ENCODE data around the gene FXYD5. TPM values are rescaled to one million over a fixed set of nuclear protein-coding genes. Genes with fewer than 3 reads are reported as not detected.

Gene FXYD5
- total and polyA plus RNA-seq, 2 donors (not counting 3 experiments of a cell fraction or from before 2014, with no cell fraction given) = 223 to 290 TPM

DNA sequence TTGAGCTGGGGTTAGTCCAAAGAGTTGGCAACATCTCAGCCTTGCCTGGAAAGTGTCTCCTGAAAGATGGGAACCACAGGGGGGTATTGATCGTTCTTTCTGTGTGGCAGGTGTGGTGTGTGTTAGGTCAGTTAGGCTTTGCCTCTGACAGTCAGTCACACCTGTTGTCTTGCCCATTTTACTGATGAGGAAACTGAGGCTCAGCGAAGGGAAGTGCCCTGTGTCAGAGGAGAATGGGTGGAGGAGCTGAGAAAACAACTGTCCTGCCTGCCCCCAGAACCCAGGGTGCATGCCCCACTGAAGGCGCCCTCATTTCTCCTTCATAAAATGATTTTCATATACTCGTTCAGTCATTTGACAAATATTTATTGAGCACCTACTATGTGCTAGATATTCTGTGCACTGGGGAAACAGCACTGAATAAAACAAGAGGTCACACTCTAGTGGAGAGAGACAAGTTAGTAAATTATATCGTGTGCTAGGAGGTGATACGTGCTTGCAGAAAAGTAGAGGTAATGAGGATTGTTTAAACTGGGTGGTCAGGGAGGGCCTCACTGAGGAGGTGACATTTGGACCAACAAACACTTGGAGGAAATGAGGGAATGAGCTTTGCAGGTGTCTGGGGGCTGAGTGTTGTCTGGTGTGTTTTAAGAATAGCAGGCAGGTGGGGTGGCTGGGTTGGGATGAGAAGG lies 1.6 kb downstream of the FXYD5 start:
- Histone ChIP-seq H3K9me1 (replicated peaks; ENCODE audit: control insufficient read depth, extremely low read depth, insufficient read depth, low read length) (no peaks in the 10 kb centered on the region), H3K9ac (replicated peaks; ENCODE audit: extremely low read depth, insufficient read depth, low read length) (no peak overlapping the region), H3K4me1 (ENCODE audit: control insufficient read depth, extremely low read depth, insufficient read depth, low read length) (peaks cover 20% of the 10 kb centered on the region), H3K4me3 (replicated peaks in 1 of 3; ENCODE audit: insufficient read depth in 1 of 3, low read depth in 1 of 3, low read length in 3 of 3) (peak overlapping the region; percentile 78 to 98 (median 82)), H3K4me2 (ENCODE audit: insufficient read depth, low read length) (peak overlapping the region; percentile 78), H3K79me2 (ENCODE audit: control insufficient read depth, insufficient read depth, low read length) (peaks cover 32% of the 10 kb centered on the region), H3K36me3 (ENCODE audit: control insufficient read depth in 2 of 2, extremely low read depth in 1 of 2, insufficient read depth in 2 of 2, low read length in 2 of 2) (peaks cover 16 to 17% of the 10 kb centered on the region in 2 experiments), H3K27me3 (ENCODE audit: control insufficient read depth in 2 of 2, insufficient read depth in 2 of 2, low read length in 2 of 2) (no peaks in the 10 kb centered on the region), H3K9me3 (replicated peaks; ENCODE audit: control insufficient read depth, insufficient read depth, low read length) (no peaks in the 10 kb centered on the region), H2AFZ (ENCODE audit: low read depth, low read length) (no peak overlapping the region), H4K20me1 (replicated peaks; ENCODE audit: control insufficient read depth, extremely low read depth, insufficient read depth, low read length) (no peaks in the 10 kb centered on the region), H3K27ac (ENCODE audit: insufficient read depth, low read depth, low read length) (peak overlapping the region; percentile 95)
- intact Hi-C loops (cut with micrococcal nuclease) = loop anchor here (2.0 kb wide), 1 partner anchor 57 kb away; no protein-coding TSS in a partner anchor
- FAIRE-seq (no peak), DNase-seq (ENCODE audit: low read depth, low spot score) (no peak)
- CTCF ChIA-PET = no interaction called here
- dilution Hi-C loops (cut with MboI; ENCODE audit: extremely low pct_ligation_motif_present, low sequenced_read_pairs) = no loop called here
- BruUV-seq (replicated peaks) = no TSS peak
- POLR2A ChIA-PET = no interaction called here
- no peak for TF ChIP-seq GATA2 (IDR thresholded peaks at IDR 0.05; ENCODE audit: insufficient read depth, insufficient read length, low read depth, low read length)

- H3K4me2 ChIP-seq (ENCODE audit: insufficient read depth, low read length) = peak overlapping the region; percentile 78
- dilution Hi-C loops (cut with MboI; ENCODE audit: extremely low pct_ligation_motif_present, low sequenced_read_pairs) = no loop called here
Observed at GRCh38 chr19:35156673-35157014, 2.1 kb downstream of the FXYD5 start.

More at GRCh38 chr19:35156673-35157014, 2.1 kb downstream of the FXYD5 start:
- Histone ChIP-seq H3K9me3 (replicated peaks; ENCODE audit: control insufficient read depth, insufficient read depth, low read length) (no peaks in the 10 kb centered on the region), H2AFZ (ENCODE audit: low read depth, low read length) (no peak overlapping the region), H3K4me1 (ENCODE audit: control insufficient read depth, extremely low read depth, insufficient read depth, low read length) (peaks cover 20% of the 10 kb centered on the region), H4K20me1 (replicated peaks; ENCODE audit: control insufficient read depth, extremely low read depth, insufficient read depth, low read length) (no peaks in the 10 kb centered on the region), H3K36me3 (ENCODE audit: control insufficient read depth in 2 of 2, extremely low read depth in 1 of 2, insufficient read depth in 2 of 2, low read length in 2 of 2) (peaks cover 17 to 20% of the 10 kb centered on the region in 2 experiments), H3K79me2 (ENCODE audit: control insufficient read depth, insufficient read depth, low read length) (peaks cover 34% of the 10 kb centered on the region), H3K9me1 (replicated peaks; ENCODE audit: control insufficient read depth, extremely low read depth, insufficient read depth, low read length) (no peaks in the 10 kb centered on the region), H3K4me3 (replicated peaks in 1 of 3; ENCODE audit: insufficient read depth in 1 of 3, low read depth in 1 of 3, low read length in 3 of 3) (no peak overlapping the region), H3K27ac (ENCODE audit: insufficient read depth, low read depth, low read length) (no peak overlapping the region), H3K27me3 (ENCODE audit: control insufficient read depth in 2 of 2, insufficient read depth in 2 of 2, low read length in 2 of 2) (no peaks in the 10 kb centered on the region), H3K9ac (replicated peaks; ENCODE audit: extremely low read depth, insufficient read depth, low read length) (no peak overlapping the region)
- ChIA-PET CTCF (no interaction called here), POLR2A (no interaction called here)
- intact Hi-C loops (cut with micrococcal nuclease) = no loop called here
- DNase-seq (ENCODE audit: low read depth, low spot score) = no peak
- no peak for FAIRE-seq
- BruUV-seq (replicated peaks) = no TSS peak
- TF ChIP-seq MAX (IDR thresholded peaks at IDR 0.05; ENCODE audit: insufficient read depth, insufficient read length) (no peak), POLR2AphosphoS5 (IDR thresholded peaks at IDR 0.05; ENCODE audit: insufficient read depth, low read depth, low read length) (no peak), GATA2 (IDR thresholded peaks at IDR 0.05; ENCODE audit: insufficient read depth, insufficient read length, low read depth, low read length) (no peak)

All from endothelial cell of umbilical vein (primary cell).